ENCODE measurements around the gene GDAP2. TPM values are rescaled to one million over a fixed set of nuclear protein-coding genes. Genes with fewer than 3 reads are reported as not detected.

The GDAP2 gene
- total and polyA plus RNA-seq, 2 donors (not counting 1 experiment from before 2014, with no cell fraction given) = 6.8 to 36.7 TPM

DNA sequence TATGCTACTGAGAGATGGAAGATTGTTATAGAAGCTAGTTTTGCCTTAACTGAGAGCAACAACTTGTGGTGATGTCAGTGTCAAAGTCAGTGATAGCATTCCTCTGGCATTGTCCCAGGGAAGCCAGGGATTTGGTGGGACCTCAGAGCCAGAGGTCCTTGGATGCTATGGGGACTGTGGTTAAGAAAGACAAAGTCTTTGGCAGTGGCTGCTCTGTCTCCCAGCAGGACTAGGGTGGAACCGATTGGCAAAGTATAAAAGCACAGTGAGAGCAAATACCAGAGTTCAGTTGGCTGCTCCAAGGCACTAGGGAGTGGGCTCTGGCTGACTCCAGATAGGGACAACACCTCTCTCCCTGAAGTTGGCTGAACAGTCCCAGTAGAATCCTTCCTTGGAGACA, 104.8 kb downstream of the GDAP2 start:
- ChIA-PET CTCF (no interaction called here), POLR2A (no interaction called here)
- peaks cover 0 to 3% (median 0%) of the 10 kb centered on the region in 4 experiments for H3K27me3 ChIP-seq (replicated peaks in 1 of 4; ENCODE audit: control extremely low read depth in 1 of 4, control insufficient read depth in 3 of 4, insufficient read depth in 4 of 4, low read length in 3 of 4)
- ATAC-seq (ENCODE audit: low read depth) = no peak
- WGBS (ENCODE audit: insufficient coverage) = 89% methylated on average over 1 of the region's 1 CpG
- peaks cover 14% of the 10 kb centered on the region for H3K27me3 Mint-ChIP-seq
- no peak overlapping the region for H3K4me2 ChIP-seq (replicated peaks; ENCODE audit: low read depth, low read length, poor library complexity, severe bottlenecking)
- H3K9ac ChIP-seq (ENCODE audit: low read length) = no peak overlapping the region
- no peak for DNase-seq
- intact Hi-C loops (cut with micrococcal nuclease) = no loop called here
- H3K36me3 ChIP-seq (replicated peaks in 1 of 2; ENCODE audit: control extremely low read depth in 1 of 2, control insufficient read depth in 1 of 2, extremely low read depth in 1 of 2, insufficient read depth in 2 of 2, low read length in 1 of 2) = no peaks in the 10 kb centered on the region
- no peak for TF ChIP-seq EZH2 (IDR thresholded peaks at IDR 0.05; ENCODE audit: borderline replicate concordance, insufficient read depth, low read depth, low read length, poor library complexity, severe bottlenecking)
- TF ChIP-seq CTCF (IDR thresholded peaks at IDR 0.05) = no peak
- no peaks in the 10 kb centered on the region for H3K4me1 Mint-ChIP-seq
- peaks cover 0 to 27% (median 6%) of the 10 kb centered on the region in 3 donors for H3K9me3 ChIP-seq (ENCODE audit: control extremely low read depth in 1 of 3, control insufficient read depth in 2 of 3, insufficient read depth in 1 of 3, low read length in 2 of 3)
- H3K79me2 ChIP-seq (ENCODE audit: control insufficient read depth, insufficient read depth, low read length) = no peaks in the 10 kb centered on the region
- H3K27ac ChIP-seq (ENCODE audit: low read length in 2 of 2) = no peak overlapping the region
- H2AFZ ChIP-seq (ENCODE audit: insufficient read depth, low read depth, low read length, poor library complexity, severe bottlenecking) = no peak overlapping the region
- no peaks in the 10 kb centered on the region for H4K20me1 ChIP-seq (ENCODE audit: control insufficient read depth, insufficient read depth, low read length, poor library complexity, severe bottlenecking)
- no peaks in the 10 kb centered on the region for H3K4me1 ChIP-seq (ENCODE audit: control insufficient read depth in 2 of 2, insufficient read depth in 2 of 2, low read length in 2 of 2)
- H3K4me3 ChIP-seq (ENCODE audit: control extremely low read depth in 1 of 5, extremely low read depth in 1 of 5, insufficient read depth in 1 of 5, low read depth in 2 of 5, low read length in 4 of 5) = no peak overlapping the region
- no peaks in the 10 kb centered on the region for H3K9me3 Mint-ChIP-seq (ENCODE audit: insufficient read depth)
- H3K27ac Mint-ChIP-seq = no peak overlapping the region
- no peak overlapping the region for H3K4me3 Mint-ChIP-seq

DNA sequence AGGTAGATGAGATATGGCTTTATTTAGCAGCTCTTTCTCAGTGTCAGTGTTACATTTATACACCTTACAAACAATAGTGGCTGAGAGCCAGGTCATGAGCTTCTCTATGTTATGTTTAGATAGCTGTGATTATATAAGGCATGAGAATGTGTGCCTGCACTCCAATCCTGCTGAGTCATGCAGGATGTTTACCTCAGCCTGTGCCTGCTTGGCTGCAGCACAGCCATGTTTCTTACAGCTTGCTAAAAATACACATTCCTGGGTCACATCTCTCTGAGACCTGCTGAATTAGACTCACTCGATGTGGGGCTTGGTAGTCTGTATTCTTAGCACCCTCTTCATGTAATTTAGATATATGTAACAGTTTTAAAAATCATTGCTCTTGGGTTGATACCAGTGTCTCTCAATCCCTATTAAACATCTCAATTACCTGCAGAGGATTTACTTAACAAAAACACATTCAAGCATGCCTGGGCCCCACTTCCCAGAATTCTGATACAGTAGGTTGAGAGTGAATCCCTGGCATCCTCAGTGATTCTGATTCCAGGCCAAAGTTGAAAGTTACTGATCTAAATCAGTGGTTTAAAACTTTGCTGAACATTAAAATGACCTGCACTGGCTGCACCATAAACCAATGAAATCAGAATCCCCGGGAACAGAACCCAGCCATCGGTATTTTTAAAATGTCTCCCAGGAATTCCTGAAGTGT, 107.5 kb downstream of the GDAP2 start:
- no peaks in the 10 kb centered on the region for H4K20me1 ChIP-seq (ENCODE audit: control insufficient read depth, insufficient read depth, low read length, poor library complexity, severe bottlenecking)
- Mint-ChIP-seq H3K27ac (no peak overlapping the region), H3K4me1 (no peaks in the 10 kb centered on the region), H3K27me3 (peaks cover 14% of the 10 kb centered on the region), H3K4me3 (no peak overlapping the region), H3K9me3 (ENCODE audit: insufficient read depth) (no peaks in the 10 kb centered on the region)
- DNase-seq (no peak), ATAC-seq (ENCODE audit: low read depth) (no peak)
- ChIA-PET CTCF (no interaction called here), POLR2A (no interaction called here)
- H2AFZ ChIP-seq (ENCODE audit: insufficient read depth, low read depth, low read length, poor library complexity, severe bottlenecking) = no peak overlapping the region
- H3K27me3 ChIP-seq (replicated peaks in 1 of 4; ENCODE audit: control extremely low read depth in 1 of 4, control insufficient read depth in 3 of 4, insufficient read depth in 4 of 4, low read length in 3 of 4) = peaks cover 0 to 3% (median 0%) of the 10 kb centered on the region in 4 experiments
- no peaks in the 10 kb centered on the region for H3K36me3 ChIP-seq (replicated peaks in 1 of 2; ENCODE audit: control extremely low read depth in 1 of 2, control insufficient read depth in 1 of 2, extremely low read depth in 1 of 2, insufficient read depth in 2 of 2, low read length in 1 of 2)
- H3K9me3 ChIP-seq (ENCODE audit: control extremely low read depth in 1 of 3, control insufficient read depth in 2 of 3, insufficient read depth in 1 of 3, low read length in 2 of 3) = peaks cover 0 to 30% (median 6%) of the 10 kb centered on the region in 3 donors
- intact Hi-C loops (cut with micrococcal nuclease) = no loop called here
- H3K4me1 ChIP-seq (ENCODE audit: control insufficient read depth in 2 of 2, insufficient read depth in 2 of 2, low read length in 2 of 2) = no peaks in the 10 kb centered on the region
- H3K4me2 ChIP-seq (replicated peaks; ENCODE audit: low read depth, low read length, poor library complexity, severe bottlenecking) = no peak overlapping the region
- no CpG with 5 or more reads among the region's 3 CpGs for WGBS (ENCODE audit: insufficient coverage)
- H3K4me3 ChIP-seq (ENCODE audit: control extremely low read depth in 1 of 5, extremely low read depth in 1 of 5, insufficient read depth in 1 of 5, low read depth in 2 of 5, low read length in 4 of 5) = no peak overlapping the region
- no peak overlapping the region for H3K9ac ChIP-seq (ENCODE audit: low read length)
- no peaks in the 10 kb centered on the region for H3K79me2 ChIP-seq (ENCODE audit: control insufficient read depth, insufficient read depth, low read length)
- TF ChIP-seq CTCF (IDR thresholded peaks at IDR 0.05) = no peak
- no peak for TF ChIP-seq EZH2 (IDR thresholded peaks at IDR 0.05; ENCODE audit: borderline replicate concordance, insufficient read depth, low read depth, low read length, poor library complexity, severe bottlenecking)
- H3K27ac ChIP-seq (ENCODE audit: low read length in 2 of 2) = no peak overlapping the region

Data from B cell (primary cell).